BLaER1 (cell line): ENCODE results near the gene ATG7.

Experiments used
- H3K27ac ChIP-seq: shearing (Covaris generic); formaldehyde crosslinking; 2 replicates; pipeline ENCODE4 v1.8.1; 2022
- H3K27me3 ChIP-seq: shearing (Covaris generic); formaldehyde crosslinking; 2 replicates; pipeline ENCODE4 v1.8.1; 2022
- H3K36me3 ChIP-seq: shearing (Covaris generic); formaldehyde crosslinking; 2 replicates; pipeline ENCODE4 v1.8.1; 2022
- H3K4me1 ChIP-seq: shearing (Covaris generic); formaldehyde crosslinking; 2 replicates; pipeline ENCODE4 v1.8.1; 2022
- H3K4me2 ChIP-seq: shearing (Covaris generic); formaldehyde crosslinking; 2 replicates; pipeline ENCODE4 v1.8.1; 2022
- H3K4me3 ChIP-seq: shearing (Covaris generic); formaldehyde crosslinking; 2 replicates; pipeline ENCODE4 v1.8.1; 2022
- H3K9ac ChIP-seq: shearing (Covaris generic); formaldehyde crosslinking; 2 replicates; pipeline ENCODE4 v1.8.1; 2022
- H3K9me3 ChIP-seq: shearing (Covaris generic); formaldehyde crosslinking; 2 replicates; pipeline ENCODE4 v1.8.1; 2022
- H4K20me1 ChIP-seq: shearing (Covaris generic); formaldehyde crosslinking; 2 replicates; pipeline ENCODE4 v1.8.1; 2022
- Cebpa-rat ChIP-seq: shearing (Covaris generic); IDR thresholded peaks from 2 replicates; pipeline ENCODE4 v1.8.1; 2022

The ATG7 gene

GRCh38 chr3:11464356-11464755 is 192.2 kb downstream of the ATG7 start:
- no peak overlapping the region for H3K4me2 ChIP-seq
- no peak overlapping the region for H3K27ac ChIP-seq
- H3K9me3 ChIP-seq: no peaks in the 10 kb centered on the region
- no peaks in the 10 kb centered on the region for H3K27me3 ChIP-seq
- TF ChIP-seq Cebpa-rat: no peak
- peaks cover 16% of the 10 kb centered on the region for H3K36me3 ChIP-seq
- H3K4me3 ChIP-seq: no peak overlapping the region
- H3K9ac ChIP-seq: no peak overlapping the region
- H3K4me1 ChIP-seq: peaks cover 24% of the 10 kb centered on the region
- no peaks in the 10 kb centered on the region for H4K20me1 ChIP-seq

DNA sequence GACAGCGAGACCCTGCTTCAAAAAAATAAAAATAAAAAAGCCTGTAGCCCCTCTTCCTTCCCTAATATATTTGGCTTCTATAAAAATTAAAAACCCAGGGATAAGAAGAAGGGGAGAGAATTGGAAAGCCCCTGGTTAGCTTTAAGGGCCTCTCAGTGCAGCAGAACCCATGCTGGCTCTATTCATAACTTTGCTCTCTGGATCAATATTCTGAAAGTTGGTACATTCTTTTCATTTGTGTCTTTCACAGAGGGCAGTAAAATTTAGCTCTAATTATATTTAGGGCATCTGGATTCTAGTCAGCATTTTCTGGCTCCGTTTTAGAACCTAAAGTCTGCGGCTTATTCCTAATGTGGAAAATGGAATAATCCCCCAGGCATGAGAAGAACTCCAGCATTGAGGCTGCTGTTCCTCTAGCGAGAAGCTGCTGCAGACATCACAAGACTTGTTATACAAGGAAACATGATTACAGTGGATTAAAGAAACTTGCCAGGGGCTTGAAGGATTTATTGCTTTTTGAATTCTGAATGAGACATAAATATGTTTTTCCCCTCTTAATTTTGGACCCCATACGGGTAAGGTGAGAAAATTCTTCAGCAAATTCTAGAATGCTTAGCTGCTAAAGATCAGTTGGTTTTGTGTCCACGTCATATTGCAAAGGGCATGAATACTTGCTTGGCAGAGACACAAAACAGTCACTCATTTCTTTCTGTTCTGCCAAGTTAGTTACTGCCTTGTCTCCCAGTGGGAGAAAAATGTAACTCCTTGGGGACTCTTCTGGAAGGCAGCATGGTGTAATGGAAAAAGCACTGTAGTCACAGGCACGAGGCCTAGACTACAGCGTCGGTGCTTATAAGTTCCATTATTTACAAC is 193.8 kb downstream of the ATG7 start:
- H3K27ac ChIP-seq: no peak overlapping the region
- peaks cover 16% of the 10 kb centered on the region for H3K36me3 ChIP-seq
- 0 out of 2 replicates have a peak overlapping the region, but pooled peaks have one; percentile 37 for H3K9ac ChIP-seq
- H3K4me3 ChIP-seq: no peak overlapping the region
- H3K9me3 ChIP-seq: no peaks in the 10 kb centered on the region
- H3K4me1 ChIP-seq: peaks cover 21% of the 10 kb centered on the region
- no peak for TF ChIP-seq Cebpa-rat
- H4K20me1 ChIP-seq: no peaks in the 10 kb centered on the region
- peak overlapping the region; percentile 23 for H3K4me2 ChIP-seq
- no peaks in the 10 kb centered on the region for H3K27me3 ChIP-seq

DNA sequence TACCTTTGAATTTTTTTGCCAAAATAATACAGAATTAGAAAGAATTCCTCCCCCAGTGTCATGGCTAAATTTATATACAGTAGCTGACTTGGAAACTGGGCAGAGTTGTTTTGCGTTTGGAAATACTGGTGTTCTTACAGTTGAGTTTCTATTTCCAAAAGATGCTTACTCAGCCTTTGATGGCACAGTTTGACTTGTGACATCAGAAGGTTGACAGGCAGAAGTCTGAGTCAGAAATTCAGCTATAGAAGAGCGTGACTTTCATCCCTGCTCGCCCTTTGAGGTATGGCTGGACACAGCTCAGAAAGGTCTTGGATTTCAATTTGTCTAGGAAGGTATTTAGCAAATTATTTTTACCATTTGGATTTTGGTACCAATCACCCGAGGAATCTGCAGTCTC is 195.7 kb downstream of the ATG7 start:
- Histone ChIP-seq H3K4me3 (no peak overlapping the region), H3K4me2 (no peak overlapping the region), H3K9ac (no peak overlapping the region), H3K4me1 (peaks cover 14% of the 10 kb centered on the region), H3K9me3 (no peaks in the 10 kb centered on the region), H3K27ac (no peak overlapping the region), H4K20me1 (no peaks in the 10 kb centered on the region), H3K36me3 (peaks cover 16% of the 10 kb centered on the region), H3K27me3 (no peaks in the 10 kb centered on the region)
- no peak for TF ChIP-seq Cebpa-rat

GRCh38 chr3:11470031-11470853 is 198.0 kb downstream of the ATG7 start:
- Histone ChIP-seq H3K27me3 (no peaks in the 10 kb centered on the region), H3K4me1 (peaks cover 14% of the 10 kb centered on the region), H4K20me1 (no peaks in the 10 kb centered on the region), H3K4me3 (no peak overlapping the region), H3K36me3 (peaks cover 16% of the 10 kb centered on the region), H3K9ac (no peak overlapping the region), H3K27ac (no peak overlapping the region), H3K4me2 (no peak overlapping the region), H3K9me3 (no peaks in the 10 kb centered on the region)
- no peak for TF ChIP-seq Cebpa-rat

DNA sequence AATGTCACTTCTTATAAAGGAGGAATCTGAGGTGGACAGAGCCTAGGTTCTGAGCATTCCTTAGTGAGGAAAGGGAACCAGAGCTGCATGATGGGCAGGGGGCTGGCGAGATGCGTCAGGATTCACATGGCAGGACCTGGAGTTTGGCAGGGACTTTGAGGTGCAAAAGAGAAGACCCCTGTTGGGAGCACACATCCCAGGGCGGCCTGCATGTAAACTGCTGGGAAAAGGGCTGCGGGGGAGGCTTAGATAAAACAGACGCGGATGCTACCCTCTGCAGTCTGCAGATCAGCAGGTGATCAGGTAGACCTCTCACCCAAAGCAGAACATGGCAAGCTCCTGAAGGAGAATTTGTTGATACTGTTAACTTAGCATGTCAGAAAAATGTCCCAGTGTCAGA is 203.1 kb downstream of the ATG7 start:
- no peak overlapping the region for H3K4me3 ChIP-seq
- H3K36me3 ChIP-seq: no peaks in the 10 kb centered on the region
- no peaks in the 10 kb centered on the region for H4K20me1 ChIP-seq
- no peak overlapping the region for H3K9ac ChIP-seq
- H3K27me3 ChIP-seq: no peaks in the 10 kb centered on the region
- H3K4me1 ChIP-seq: no peaks in the 10 kb centered on the region
- H3K27ac ChIP-seq: no peak overlapping the region
- H3K4me2 ChIP-seq: no peak overlapping the region
- no peaks in the 10 kb centered on the region for H3K9me3 ChIP-seq
- TF ChIP-seq Cebpa-rat: no peak

GRCh38 chr3:11476735-11477144 is 204.5 kb downstream of the ATG7 start:
- Histone ChIP-seq H3K36me3 (no peaks in the 10 kb centered on the region), H3K4me3 (no peak overlapping the region), H3K4me2 (no peak overlapping the region), H4K20me1 (no peaks in the 10 kb centered on the region), H3K27me3 (no peaks in the 10 kb centered on the region), H3K9me3 (no peaks in the 10 kb centered on the region), H3K4me1 (no peaks in the 10 kb centered on the region), H3K9ac (no peak overlapping the region), H3K27ac (no peak overlapping the region)
- TF ChIP-seq Cebpa-rat: no peak

- Histone ChIP-seq H3K36me3 (no peaks in the 10 kb centered on the region), H3K9me3 (no peaks in the 10 kb centered on the region), H4K20me1 (no peaks in the 10 kb centered on the region), H3K4me3 (no peak overlapping the region), H3K9ac (no peak overlapping the region), H3K4me1 (no peaks in the 10 kb centered on the region), H3K4me2 (no peak overlapping the region), H3K27me3 (no peaks in the 10 kb centered on the region), H3K27ac (no peak overlapping the region)
- TF ChIP-seq Cebpa-rat: no peak
These were observed 205.3 kb downstream of the ATG7 start for GRCh38 chr3:11477407-11477911.

- Histone ChIP-seq H3K27me3 (no peaks in the 10 kb centered on the region), H3K4me1 (no peaks in the 10 kb centered on the region), H3K9ac (no peak overlapping the region), H4K20me1 (no peaks in the 10 kb centered on the region), H3K4me3 (no peak overlapping the region), H3K9me3 (no peaks in the 10 kb centered on the region), H3K36me3 (no peaks in the 10 kb centered on the region), H3K27ac (no peak overlapping the region), H3K4me2 (no peak overlapping the region)
- TF ChIP-seq Cebpa-rat: no peak
These were observed 206.0 kb downstream of the ATG7 start for GRCh38 chr3:11478167-11478566.

DNA sequence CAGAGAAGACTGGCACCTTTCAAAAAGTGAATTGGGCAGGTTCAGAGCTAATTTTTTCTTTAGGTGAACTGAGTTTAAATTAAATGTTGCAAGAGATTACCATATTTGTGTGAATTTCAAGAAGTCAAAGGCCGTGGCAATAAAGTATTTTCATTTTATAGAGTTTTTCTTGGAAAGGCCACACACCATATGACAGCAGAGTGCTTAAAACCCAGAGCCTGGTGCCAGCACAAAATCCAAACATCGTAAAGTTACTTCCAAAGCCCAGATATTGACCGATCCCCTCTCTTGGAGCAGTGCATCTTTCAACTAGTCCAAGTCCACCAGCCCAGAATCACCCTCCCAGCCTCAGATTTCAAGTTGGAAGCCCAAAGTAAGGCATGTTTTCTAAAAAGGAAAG is 207.0 kb downstream of the ATG7 start:
- Histone ChIP-seq H3K27me3 (no peaks in the 10 kb centered on the region), H3K4me2 (no peak overlapping the region), H3K27ac (no peak overlapping the region), H3K36me3 (no peaks in the 10 kb centered on the region), H3K4me3 (no peak overlapping the region), H3K9ac (no peak overlapping the region), H3K4me1 (no peaks in the 10 kb centered on the region), H3K9me3 (peaks cover 4% of the 10 kb centered on the region; the same call in 1 of the 2 replicates), H4K20me1 (no peaks in the 10 kb centered on the region)
- TF ChIP-seq Cebpa-rat: no peak
